Sciatic nerve (tissue), 2 donors: ENCODE data around the gene TMEM87B. TPM values are rescaled to one million over a fixed set of nuclear protein-coding genes. Genes with fewer than 3 reads are reported as not detected.
A peak's percentile ranks its signal among the peaks of the same experiment; 100 is the strongest.

Source experiments
- ATAC-seq: fragments of 200-7000 bp; cut with Tn5 transposase; one replicate; pipeline ENCODE4 v1.9.1; 2020; ENCODE audit warnings: mild to moderate bottlenecking, moderate library complexity
- DNase-seq: peaks from one replicate; pipeline ENCODE4 v3.0.0-alpha.2; 2020; ENCODE audit warnings: low spot score
- intact Hi-C: fragments of 100-400 bp; cut with DNase I; formaldehyde crosslinking; loops from one replicate; pipeline ENCODE4 v1.14.2; 2022
- total RNA-seq: library from RNA; stranded (reverse); fragmentation: NEBNext Ultra II Directional; extraction: Animal tissue kit (Norgen Biotek cat#: 25700); gene quantifications from one replicate; pipeline ENCODE4 v1.2.1, GENCODE V29; 2021
- donor health status: DM: no; HTN: no; CAD: no.
- donor health status: DM: no; HTN: no; CAD: no.

The TMEM87B gene
- total RNA-seq, 1 donor from 2014 or later: 21.4 TPM

GRCh38 chr2:112155331-112156151 is 100.5 kb downstream of the TMEM87B start:
- ATAC-seq: no peak

DNA sequence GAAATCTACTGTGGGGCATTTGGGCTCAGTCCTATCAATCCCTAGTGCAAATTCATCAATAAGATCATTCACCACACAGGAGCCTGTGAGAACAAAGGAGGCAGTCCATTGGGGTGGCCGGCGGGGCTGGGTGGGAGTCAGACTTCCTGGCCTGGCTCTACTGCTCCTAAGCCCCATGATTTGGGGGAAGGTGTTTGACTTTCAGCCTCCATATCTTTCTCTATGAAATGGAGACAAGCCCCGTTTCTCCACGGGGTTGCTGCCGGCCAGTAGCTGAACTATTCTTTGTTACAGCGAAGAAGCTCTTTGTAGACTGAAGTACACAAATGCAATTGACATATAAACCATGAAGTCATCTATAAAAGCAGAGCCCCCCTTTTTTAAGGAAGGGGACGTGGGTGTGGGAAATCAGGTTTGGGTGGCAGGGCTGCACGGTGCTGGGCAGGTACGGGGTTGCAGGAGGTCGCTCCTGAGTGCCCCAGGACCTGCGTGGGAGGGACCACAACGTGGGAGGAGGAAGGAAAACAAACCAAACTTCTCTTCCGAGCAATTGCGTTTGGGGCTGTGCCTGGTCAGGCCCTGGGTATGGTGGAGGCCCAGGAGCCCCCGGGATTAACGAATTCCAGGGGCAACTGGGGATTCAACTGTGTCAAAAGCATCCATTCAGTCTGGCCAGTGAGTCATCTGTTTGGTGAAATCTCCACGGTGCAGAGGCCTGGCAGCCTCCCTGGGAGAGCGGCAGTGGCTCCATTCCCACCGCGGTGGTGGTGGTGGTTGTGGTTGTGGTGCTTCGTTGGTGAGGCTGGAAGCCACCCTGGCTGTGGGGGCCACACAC is 101.3 kb downstream of the TMEM87B start:
- intact Hi-C loops: no loop called here
- DNase-seq: peak; percentile 48

More at GRCh38 chr2:112155331-112156151, 100.5 kb downstream of the TMEM87B start:
- DNase-seq: peak; percentile 51
- intact Hi-C loops: no loop called here

DNA sequence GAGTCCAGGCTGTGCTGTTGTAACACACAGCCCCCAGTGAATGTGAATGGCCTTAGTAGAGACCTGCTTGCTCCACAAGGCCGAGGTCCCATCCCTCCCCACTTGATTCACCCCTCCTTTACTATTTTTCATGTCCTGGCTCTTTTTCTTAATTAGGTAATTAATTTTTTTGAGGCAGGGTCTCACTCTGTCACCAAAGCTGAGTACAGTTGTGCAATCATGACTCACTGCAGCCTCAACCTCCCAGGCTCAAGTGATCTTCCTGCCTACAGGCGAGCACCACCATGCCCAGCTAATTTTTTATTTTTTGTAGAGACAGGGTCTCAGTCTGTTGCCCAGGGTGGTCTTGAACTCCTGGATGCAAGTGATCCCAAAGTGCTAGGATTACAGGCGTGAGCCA is 102.4 kb downstream of the TMEM87B start:
- ATAC-seq (no peak), DNase-seq (no peak)
- intact Hi-C loops: no loop called here

More for the DNA sequence above, 101.3 kb downstream of the TMEM87B start:
- no peak for ATAC-seq

DNA sequence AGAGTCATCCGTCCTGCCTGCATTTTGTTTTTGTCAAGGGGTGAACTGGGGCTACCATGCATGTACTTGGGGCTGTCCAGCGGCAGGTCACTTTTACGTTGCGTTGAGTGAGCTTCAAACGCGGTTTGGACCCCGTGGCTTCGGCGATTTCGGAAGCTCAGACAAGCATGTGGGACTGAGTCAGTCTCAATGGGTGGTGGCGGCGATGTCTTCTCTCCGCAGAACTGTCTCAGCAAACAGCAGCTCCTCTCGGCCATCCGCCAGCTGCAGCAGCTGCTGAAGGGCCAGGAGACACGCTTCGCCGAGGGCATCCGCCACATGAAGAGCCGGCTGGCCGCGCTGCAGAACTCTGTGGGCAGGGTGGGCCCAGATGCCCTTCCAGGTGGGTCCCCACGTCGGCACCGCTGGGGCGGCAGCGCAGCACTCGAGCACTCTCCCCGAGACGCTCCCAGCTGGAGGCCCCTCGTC is 104.4 kb downstream of the TMEM87B start:
- intact Hi-C loops: no loop called here
- DNase-seq (peak; percentile 40), ATAC-seq (no peak)

DNA sequence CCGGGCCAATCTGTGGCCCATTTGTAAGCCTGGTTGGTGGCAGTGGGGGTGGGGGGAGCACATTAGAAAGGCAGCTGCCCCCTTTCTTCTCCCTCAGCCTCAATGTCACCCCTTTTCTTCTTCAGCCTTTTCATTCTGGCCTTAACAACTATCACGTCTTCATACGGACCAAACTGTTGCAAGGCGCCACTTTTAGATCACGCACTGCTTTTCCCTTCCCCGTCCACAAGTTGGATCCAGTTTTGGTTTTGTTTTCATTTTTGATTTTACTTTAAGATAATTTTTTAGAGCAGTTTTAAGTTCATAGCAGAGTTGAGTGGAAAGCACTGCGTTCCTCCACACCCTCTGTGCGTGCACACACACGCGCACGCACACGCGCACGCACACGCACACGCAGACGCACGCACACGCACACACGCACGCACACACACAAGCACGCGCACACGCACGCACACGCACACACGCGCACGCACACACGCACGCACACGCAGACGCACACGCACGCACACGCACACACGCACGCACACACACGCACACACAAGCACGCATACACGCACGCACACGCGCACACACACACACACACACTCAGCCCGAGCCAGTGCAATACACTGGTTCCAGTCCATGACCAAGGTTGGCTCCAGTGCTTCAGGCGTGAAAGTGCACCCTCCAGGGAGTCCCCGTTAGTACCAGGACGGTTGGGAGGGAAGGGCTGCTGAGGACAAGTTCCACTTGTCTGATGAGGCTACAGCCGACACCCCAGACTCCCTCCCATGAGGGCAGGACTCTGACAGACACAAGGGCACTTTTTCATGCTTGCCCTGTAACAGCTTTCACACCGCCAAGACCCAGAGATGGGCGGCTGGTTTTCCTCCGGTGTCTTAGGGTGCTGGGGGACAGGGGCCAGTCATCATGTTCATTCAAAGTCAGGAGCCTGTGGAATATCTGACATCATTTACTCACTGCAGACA is 105.5 kb downstream of the TMEM87B start:
- peak; percentile 19 for DNase-seq
- intact Hi-C loops: no loop called here
- ATAC-seq: no peak

DNA sequence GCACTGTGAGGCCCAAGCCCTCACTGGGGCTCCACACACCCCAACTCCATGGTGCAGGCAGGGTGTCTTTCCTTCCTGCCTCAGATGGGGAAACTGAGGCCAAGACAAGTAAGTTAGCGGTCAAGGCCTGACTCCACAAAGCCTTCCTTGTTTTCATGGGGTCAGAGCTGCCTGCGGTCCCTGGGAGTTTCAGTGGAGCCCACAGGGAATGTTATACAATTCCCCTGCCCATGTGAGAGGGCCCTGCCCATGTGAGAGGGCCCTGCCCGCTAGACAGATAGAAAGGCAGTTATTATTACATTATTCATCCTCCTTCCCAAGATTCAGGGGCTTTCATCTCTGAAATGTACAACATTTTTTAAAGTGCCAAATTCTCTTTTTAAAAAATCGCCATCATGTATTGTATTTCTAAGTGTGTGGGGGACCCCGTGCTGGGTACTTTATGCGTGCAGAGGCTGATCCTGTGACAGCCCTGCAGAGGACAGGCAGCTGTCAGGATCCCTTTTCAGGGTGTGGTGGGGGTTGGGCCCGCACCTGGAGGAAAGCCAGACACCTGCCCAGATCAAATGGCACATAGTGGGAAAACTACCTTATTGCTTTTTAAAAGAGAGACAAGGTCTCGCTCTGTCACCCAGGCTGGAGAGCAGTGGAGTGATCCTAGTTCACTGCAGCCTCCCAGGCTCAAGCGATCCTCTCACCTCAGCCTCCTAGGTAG is 106.5 kb downstream of the TMEM87B start:
- intact Hi-C loops: no loop called here
- DNase-seq (peak; percentile 22), ATAC-seq (no peak)

DNA sequence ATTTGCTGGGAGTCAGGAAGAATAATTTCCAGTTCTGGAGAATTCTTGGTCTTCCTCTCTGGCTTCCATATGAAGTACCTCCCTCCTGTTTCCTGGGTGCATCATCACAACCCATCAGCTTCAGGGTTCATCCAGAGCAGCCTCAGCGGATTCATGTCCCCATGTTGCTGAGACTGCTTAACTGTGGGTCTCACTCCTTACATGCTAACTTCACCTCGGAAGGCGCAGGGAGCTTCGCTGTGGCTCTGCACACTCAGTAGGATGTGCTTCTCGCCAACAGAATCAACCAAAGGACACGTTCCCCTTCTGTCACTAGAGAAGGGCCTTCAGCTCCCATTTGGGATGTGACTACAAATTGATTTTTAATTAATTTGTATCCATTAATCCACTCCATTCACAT is 107.3 kb downstream of the TMEM87B start:
- ATAC-seq (no peak), DNase-seq (peak; percentile 15)
- intact Hi-C loops: no loop called here

- ATAC-seq: no peak
- intact Hi-C loops: no loop called here
- DNase-seq: peak; percentile 34
These were observed 107.9 kb downstream of the TMEM87B start for GRCh38 chr2:112162956-112163355.

GRCh38 chr2:112163541-112163981 is 108.5 kb downstream of the TMEM87B start:
- DNase-seq (peak; percentile 13), ATAC-seq (no peak)
- intact Hi-C loops: no loop called here

DNA sequence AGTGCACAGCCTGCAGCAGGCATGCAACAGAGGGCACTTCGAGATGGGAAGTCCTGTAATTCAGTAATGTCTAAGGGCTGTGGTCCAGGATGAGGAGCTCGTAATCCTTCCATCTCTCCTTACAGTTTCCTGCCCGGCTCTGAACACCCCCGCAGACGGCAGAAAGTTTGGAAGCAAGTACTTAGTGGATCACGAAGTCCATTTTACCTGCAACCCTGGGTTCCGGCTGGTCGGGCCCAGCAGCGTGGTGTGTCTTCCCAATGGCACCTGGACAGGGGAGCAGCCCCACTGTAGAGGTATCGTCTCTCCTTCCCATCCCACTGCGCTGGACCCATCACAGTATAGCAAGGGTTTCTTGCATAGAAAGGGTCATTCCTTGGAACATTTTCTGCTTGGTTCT is 109.8 kb downstream of the TMEM87B start:
- intact Hi-C loops: no loop called here
- ATAC-seq: no peak
- DNase-seq: peak; percentile 42

DNA sequence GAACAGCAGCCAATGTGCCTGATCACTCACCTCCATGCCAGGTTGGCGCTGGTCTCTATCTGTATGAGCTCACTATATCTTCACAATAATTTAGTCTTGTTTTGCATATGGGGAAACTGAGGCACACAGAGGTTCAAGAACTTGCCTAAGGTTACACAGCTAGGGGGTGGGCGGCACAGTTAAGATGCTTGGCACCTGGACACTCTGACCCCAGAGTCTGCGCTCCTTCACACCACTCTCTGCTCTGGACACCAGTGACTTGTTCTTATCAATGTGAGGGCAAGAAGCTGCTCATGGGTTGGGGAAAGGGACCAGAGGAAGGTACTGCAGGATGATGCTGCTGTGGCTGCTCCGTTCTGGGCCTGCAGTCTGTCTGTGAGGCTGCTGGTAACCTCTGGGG is 110.2 kb downstream of the TMEM87B start:
- ATAC-seq (no peak), DNase-seq (peak; percentile 18)
- intact Hi-C loops: no loop called here

GRCh38 chr2:112166806-112167499 is 111.9 kb downstream of the TMEM87B start:
- intact Hi-C loops: no loop called here
- ATAC-seq: no peak
- DNase-seq: peak; percentile 19

DNA sequence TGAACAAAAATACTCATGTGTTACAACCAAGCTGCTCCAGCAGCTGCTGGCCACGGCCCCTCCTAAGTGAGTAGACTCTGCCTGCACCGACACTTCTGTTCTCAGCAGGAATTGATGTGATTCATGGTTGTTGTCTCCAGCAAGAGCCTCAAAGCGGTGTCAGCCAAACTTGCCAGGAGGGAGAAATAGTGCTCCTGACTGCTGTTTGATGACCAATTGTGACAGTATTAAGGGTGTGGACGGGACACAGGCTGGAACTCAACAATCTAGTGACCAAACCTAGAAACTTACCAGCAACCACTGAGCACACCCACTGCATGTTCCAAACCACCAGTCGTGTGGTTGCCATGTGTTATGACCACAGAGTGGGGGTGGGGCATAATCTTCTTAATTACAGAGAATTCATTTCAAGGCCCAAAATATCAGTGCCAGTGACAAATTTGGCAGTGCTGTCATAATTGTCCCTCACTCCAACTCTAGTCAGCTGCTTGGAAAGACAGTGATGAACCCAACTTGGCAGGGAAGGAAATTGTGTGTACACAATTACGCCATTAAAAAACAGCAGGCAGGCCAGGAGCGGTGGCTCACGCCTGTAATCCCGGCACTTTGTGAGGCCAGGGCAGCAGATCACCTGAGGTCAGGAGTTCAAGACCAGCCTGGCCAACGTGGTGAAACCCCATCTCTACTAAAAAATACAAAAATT is 113.5 kb downstream of the TMEM87B start:
- intact Hi-C loops: no loop called here
- no peak for ATAC-seq
- DNase-seq: no peak
